Heart right ventricle (tissue), 16 donors: ENCODE measurements around the gene KIF5C. TPM values are rescaled to one million over a fixed set of nuclear protein-coding genes. Genes with fewer than 3 reads are reported as not detected.

Experiments
- ATAC-seq, 8 donors: fragments of 200-7000 bp; cut with Tn5 transposase; one replicate each; pipeline ENCODE4 v1.9.1; 2020; ENCODE audit warnings: mild to moderate bottlenecking in 8 of 8, moderate library complexity in 8 of 8, moderate number of reproducible peaks in 1 of 8
- DNase-seq, 2 donors: peaks; one replicate each; pipeline ENCODE4 v3.0.0-alpha.2; 2020
- H3K27ac ChIP-seq, 10 donors: fragments of 200-600 bp; sonication (generic) in 2 of 10; one replicate each; pipeline versions ENCODE4 v1.5.0 to v1.8.0; 2020 to 2022; ENCODE audit warnings: mild to moderate bottlenecking in 3 of 10
- H3K27me3 ChIP-seq, 7 donors: fragments of 200-600 bp; one replicate each; pipeline ENCODE4 v1.8.0; 2021 to 2022; ENCODE audit warnings: mild to moderate bottlenecking in 2 of 7
- H3K36me3 ChIP-seq, 9 donors: fragments of 200-600 bp; sonication (generic) in 1 of 9; one replicate each; pipeline versions ENCODE4 v1.5.0 to v1.8.0; 2020 to 2022; ENCODE audit warnings: mild to moderate bottlenecking in 2 of 9
- H3K4me1 ChIP-seq, 9 donors: fragments of 200-600 bp; sonication (generic) in 1 of 9; one replicate each; pipeline versions ENCODE4 v1.5.0 to v1.8.0; 2020 to 2022; ENCODE audit warnings: mild to moderate bottlenecking in 4 of 9
- H3K4me3 ChIP-seq, 10 donors: fragments of 200-600 bp; sonication (generic) in 2 of 10; one replicate each; pipeline versions ENCODE4 v1.5.0 to v1.8.0; 2020 to 2022; ENCODE audit warnings: mild to moderate bottlenecking in 7 of 10, moderate library complexity in 2 of 10
- H3K9me3 ChIP-seq, 11 donors: fragments of 200-600 bp in 10 of 11; sonication (generic) in 2 of 11; one replicate each; pipeline versions ENCODE4 v1.5.0 to v1.8.0; 2013 to 2022; ENCODE audit warnings: mild to moderate bottlenecking in 2 of 11, control low read depth in 1 of 11, moderate library complexity in 1 of 11
- WGBS, 2 donors: extraction: QIAGEN DNeasy Blood & Tissue Kit; methylation state at CpG; one replicate each; pipeline ENCODE4 v1.1.7; 2013; ENCODE audit warnings: inconsistent platforms in 1 of 2; 5-methylcytosine and 5-hydroxymethylcytosine counted together
- intact Hi-C, 10 donors: fragments of 100-400 bp; cut with DNase I; formaldehyde crosslinking; loops; one replicate each; pipeline versions ENCODE4 v1.11.1 to v1.14.2; 2022
- polyA plus RNA-seq, 2 donors: library from polyadenylated mRNA; stranded (reverse); fragments of 200-250 nt; gene quantifications; one replicate each; pipeline ENCODE4 v1.2.3, GENCODE V29; 2013
- total RNA-seq, 10 donors: library from RNA; stranded (reverse); fragmentation: NEBNext Ultra II Directional in 3 of 10; extraction: Animal tissue kit (Norgen Biotek cat#: 25700) in 3 of 10; gene quantifications; one replicate each; pipeline versions ENCODE4 v1.2.1 to v1.2.4, GENCODE V29; 2021 to 2023
- TF ChIP-seq, protein P1 (sequence below), 9 donors: fragments of 200-600 bp; sonication (generic) in 2 of 9; IDR thresholded peaks; one replicate each; pipeline versions ENCODE4 v1.5.0 to v1.8.0; 2021 to 2022; ENCODE audit warnings: antibody characterized with exemption in 9 of 9, mild to moderate bottlenecking in 5 of 9, moderate library complexity in 1 of 9
- donor health status: Arrhythmogenic right ventricular cardiomyopathy.
- donor health status: ischemic (EF 13 %, LVEDD 7.1; RV severe dilation, severe dysfunction).
- donor health status: healthy with polysubstance abuse.
- donor health status: DM: no; HTN: yes; CAD: no.
- donor health status: DM: no; HTN: no; CAD: no.
- donor health status: ischemic (EF 25% LVEDD 6.9; RV normal size, moderate dysfunction).
- donor health status: ischemic (EF 25% LVEDD 5.7; RV mildly dilated, moderate dysfunction).
- donor health status: healthy.
- donor health status: DM: yes; HTN: yes; CAD: no.
- donor health status: Ischemic cardiomyopathy.
- donor health status: ischemic (EF 35%, LVEDD 5.7; RV mildly dilated, moderate dysfunction).
- donor health status: nonischemic (EF 11% LVEDD 7.7; RV severe dilation, severe dysfunction).
- donor health status: DM: yes; HTN: yes; CAD: no.
- donor health status: PGD.
- donor health status: ischemic (EF 29% LVEDD 5.4; RV normal size, mild dysfunction).
- donor health status: nonischemic (EF 23%, LVEDD 6.1; RV moderate dilation, normal function).

KIF5C gene
- total and polyA plus RNA-seq, 12 donors: 0.21 to 0.94 (median 0.42) TPM

DNA sequence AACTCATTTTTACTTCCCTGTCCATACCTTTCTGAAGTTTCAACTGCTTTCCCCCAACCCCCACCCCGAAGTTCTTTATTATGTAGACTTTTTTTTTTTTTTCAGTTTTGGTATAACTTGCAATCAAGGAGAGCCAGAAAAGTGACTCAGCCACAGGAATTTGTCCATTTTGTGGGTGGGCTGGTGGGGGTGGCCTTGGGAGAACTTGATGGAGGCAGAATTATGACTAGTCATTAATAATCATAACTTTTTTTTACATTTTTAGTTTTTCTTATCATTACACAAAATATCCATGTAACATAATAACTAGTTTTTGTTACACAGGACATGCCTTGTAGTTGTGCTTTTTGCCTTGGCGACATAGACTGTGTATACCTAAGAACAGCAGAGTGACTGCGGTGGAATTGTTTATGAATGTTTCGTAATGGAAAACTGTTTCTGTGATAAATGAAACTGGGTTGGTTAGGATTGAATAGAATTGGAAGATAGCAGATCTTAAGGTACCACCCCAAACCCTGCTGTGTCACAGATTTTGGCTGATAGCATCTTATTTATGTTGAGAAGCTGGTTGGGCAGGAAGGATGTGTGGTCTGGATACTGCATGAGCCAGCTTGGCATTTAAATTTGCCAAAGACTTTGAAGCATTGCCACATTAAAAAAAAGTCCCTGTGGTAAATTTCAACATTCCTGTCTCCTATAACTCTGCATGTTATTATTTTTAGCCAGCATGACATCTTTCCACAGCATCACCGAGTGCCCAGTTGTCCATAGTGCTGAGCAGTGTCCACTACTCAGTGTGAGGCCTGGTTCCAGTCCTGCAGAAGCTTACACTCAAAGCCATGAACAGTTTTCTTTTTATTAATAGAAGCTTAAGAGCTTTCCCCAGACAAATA, 194.2 kb downstream of the KIF5C start:
- intact Hi-C loops: no loop called here
- Histone ChIP-seq H3K36me3 (no peaks in the 10 kb centered on the region), H3K4me3 (no peak overlapping the region), H3K27ac (no peak overlapping the region), H3K27me3 (peaks cover 0 to 6% (median 0%) of the 10 kb centered on the region in 7 donors), H3K9me3 (no peaks in the 10 kb centered on the region), H3K4me1 (peaks cover 0 to 14% (median 0%) of the 10 kb centered on the region in 9 donors)
- TF ChIP-seq, protein P1, sequence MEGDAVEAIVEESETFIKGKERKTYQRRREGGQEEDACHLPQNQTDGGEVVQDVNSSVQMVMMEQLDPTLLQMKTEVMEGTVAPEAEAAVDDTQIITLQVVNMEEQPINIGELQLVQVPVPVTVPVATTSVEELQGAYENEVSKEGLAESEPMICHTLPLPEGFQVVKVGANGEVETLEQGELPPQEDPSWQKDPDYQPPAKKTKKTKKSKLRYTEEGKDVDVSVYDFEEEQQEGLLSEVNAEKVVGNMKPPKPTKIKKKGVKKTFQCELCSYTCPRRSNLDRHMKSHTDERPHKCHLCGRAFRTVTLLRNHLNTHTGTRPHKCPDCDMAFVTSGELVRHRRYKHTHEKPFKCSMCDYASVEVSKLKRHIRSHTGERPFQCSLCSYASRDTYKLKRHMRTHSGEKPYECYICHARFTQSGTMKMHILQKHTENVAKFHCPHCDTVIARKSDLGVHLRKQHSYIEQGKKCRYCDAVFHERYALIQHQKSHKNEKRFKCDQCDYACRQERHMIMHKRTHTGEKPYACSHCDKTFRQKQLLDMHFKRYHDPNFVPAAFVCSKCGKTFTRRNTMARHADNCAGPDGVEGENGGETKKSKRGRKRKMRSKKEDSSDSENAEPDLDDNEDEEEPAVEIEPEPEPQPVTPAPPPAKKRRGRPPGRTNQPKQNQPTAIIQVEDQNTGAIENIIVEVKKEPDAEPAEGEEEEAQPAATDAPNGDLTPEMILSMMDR (IDR thresholded peaks at IDR 0.05): no peak
- ATAC-seq: peak in 6 of 8 donors; percentile 22 to 72 (median 57)
- DNase-seq: no peak
- WGBS, 2 donors: 73 to 75% methylated on average over 5 of the region's 5 CpGs

DNA sequence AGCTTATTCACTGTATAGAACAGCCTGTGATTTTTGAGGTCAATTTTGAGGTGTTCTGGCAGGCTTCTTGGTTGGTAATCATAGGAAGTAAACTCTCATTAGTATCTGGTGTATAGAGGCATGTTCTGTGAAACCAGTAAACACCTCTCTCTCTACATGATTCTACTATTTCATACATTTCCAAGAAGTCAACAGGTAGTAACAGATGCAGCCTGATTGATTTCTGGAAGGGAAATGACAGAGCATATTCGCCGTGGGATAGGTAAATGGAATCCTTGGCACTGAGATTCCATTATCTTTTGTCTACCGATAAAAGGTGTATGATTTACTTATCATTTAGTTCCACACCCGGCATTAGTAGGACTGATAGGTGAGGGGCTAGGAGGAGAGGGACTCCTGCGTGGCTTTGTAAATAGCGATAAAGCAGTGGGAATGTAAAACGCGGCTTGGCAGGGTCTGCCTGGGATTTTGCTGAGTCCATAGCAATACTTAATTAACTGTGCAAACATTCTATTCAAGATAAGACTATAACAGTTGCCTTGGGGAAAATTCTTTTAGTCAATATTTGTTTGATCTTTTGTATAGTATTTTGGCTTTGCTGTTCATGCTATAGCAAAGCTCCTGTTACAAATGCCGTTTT, 195.8 kb downstream of the KIF5C start:
- Histone ChIP-seq H3K4me1 (peaks cover 0 to 14% (median 0%) of the 10 kb centered on the region in 9 donors), H3K36me3 (no peaks in the 10 kb centered on the region), H3K4me3 (no peak overlapping the region), H3K27me3 (peaks cover 0 to 6% (median 0%) of the 10 kb centered on the region in 7 donors), H3K9me3 (no peaks in the 10 kb centered on the region), H3K27ac (no peak overlapping the region)
- ATAC-seq (no peak), DNase-seq (no peak)
- TF ChIP-seq, protein P1 (IDR thresholded peaks at IDR 0.05): no peak
- 56 to 59% methylated on average over 9 of the region's 9 CpGs for WGBS, 2 donors
- intact Hi-C loops: no loop called here

DNA sequence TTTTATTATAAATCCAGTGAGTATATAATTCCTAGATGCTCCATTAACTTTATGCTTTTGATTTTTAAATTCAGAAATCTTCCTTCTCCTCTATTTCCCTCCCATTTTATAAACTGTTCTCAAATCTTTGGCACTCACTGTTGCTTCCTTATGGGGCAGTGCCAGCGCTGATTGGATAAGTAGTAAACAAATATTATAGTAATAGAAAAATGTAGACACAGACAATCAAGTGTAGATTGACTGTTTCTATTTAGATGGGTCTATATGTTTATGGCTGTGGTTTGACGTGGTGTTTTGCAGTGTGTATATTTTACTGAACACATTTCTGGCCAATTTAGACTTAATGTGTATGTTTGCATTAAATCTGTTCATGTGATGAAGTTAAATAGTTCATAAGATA, 200.1 kb downstream of the KIF5C start:
- ATAC-seq (no peak), DNase-seq (no peak)
- no peaks in the 10 kb centered on the region for H3K9me3 ChIP-seq
- TF ChIP-seq, protein P1 (IDR thresholded peaks at IDR 0.05): no peak
- 89 to 92% methylated on average over 2 of the region's 2 CpGs for whole genome bisulfite sequencing, 2 donors
- H3K4me3 ChIP-seq: no peak overlapping the region
- peaks cover 0 to 6% (median 0%) of the 10 kb centered on the region in 7 donors for H3K27me3 ChIP-seq
- H3K4me1 ChIP-seq: no peaks in the 10 kb centered on the region
- H3K27ac ChIP-seq: no peak overlapping the region
- intact Hi-C loops: no loop called here
- H3K36me3 ChIP-seq: no peaks in the 10 kb centered on the region

DNA sequence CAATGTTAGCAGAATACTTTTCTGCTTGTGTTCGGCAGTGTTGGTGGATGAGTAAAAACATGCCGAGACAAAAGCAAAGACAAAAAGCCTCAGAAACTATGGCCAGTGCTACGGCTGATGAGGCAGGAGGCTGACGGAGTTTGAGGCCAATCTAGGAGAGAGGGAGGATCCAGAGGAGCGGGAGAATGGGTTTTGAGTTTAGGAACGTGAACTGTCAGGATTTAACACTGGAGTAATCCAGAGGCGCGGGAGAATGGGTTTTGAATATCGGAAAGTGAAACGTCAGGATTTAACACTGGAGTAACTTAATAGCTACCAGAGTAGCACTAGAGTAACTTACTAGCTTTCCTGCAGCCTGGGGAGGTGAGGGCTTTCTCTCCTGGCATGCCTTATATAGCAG, 200.8 kb downstream of the KIF5C start:
- no peaks in the 10 kb centered on the region for H3K36me3 ChIP-seq
- no peaks in the 10 kb centered on the region for H3K9me3 ChIP-seq
- H3K27me3 ChIP-seq: peaks cover 0 to 6% (median 0%) of the 10 kb centered on the region in 7 donors
- no peak overlapping the region for H3K4me3 ChIP-seq
- intact Hi-C loops: no loop called here
- H3K27ac ChIP-seq: no peak overlapping the region
- no peak for DNase-seq
- TF ChIP-seq, protein P1 (IDR thresholded peaks at IDR 0.05): no peak
- ATAC-seq: no peak
- WGBS, 2 donors: 70 to 79% methylated on average over 10 of the region's 10 CpGs
- no peaks in the 10 kb centered on the region for H3K4me1 ChIP-seq

Other genes with a start within 250 kb of the KIF5C start
- gene EPC2, start 230.5 kb upstream of the KIF5C start, total RNA-seq: 10 to 100 TPM; 14.2 to 28.8 (median 21.4) TPM
- 1 to 10 TPM; 5.5 to 6.0 TPM for gene EPC2, start 230.5 kb upstream of the KIF5C start, polyA plus RNA-seq
- under 1 TPM in 1 of 10 donors, not detected in 9; 0.21 TPM for gene LYPD6B, start 163.5 kb downstream of the KIF5C start, total RNA-seq
- not detected for gene LYPD6B, start 163.5 kb downstream of the KIF5C start, polyA plus RNA-seq